Esophagus squamous epithelium (tissue), 4 donors: Measurements from ENCODE around the gene TMEM40.

ENCODE experiments used
- CTCF ChIP-seq, 6 experiments: fragments of 450-650 bp in 4 of 6; fragments of 200-600 bp in 2 of 6; sonication (generic) in 2 of 6; IDR thresholded peaks; one replicate each; pipeline ENCODE4 v1.5.1; 2016 to 2019; ENCODE audit warnings: antibody characterized with exemption in 6 of 6, mild to moderate bottlenecking in 4 of 6, moderate library complexity in 4 of 6
- POLR2A ChIP-seq, 4 donors: fragments of 450-650 bp; IDR thresholded peaks; one replicate each; pipeline ENCODE4 v1.6.1; 2017; ENCODE audit warnings: antibody characterized with exemption in 4 of 4, mild to moderate bottlenecking in 4 of 4, moderate library complexity in 3 of 4

- TF ChIP-seq CTCF (IDR thresholded peaks at IDR 0.05) (no peak), POLR2A (IDR thresholded peaks at IDR 0.05) (no peak)
These were observed 6.2 kb downstream of the TMEM40 start for GRCh38 chr3:12752809-12753208.
